HepG2 (cell line): Measurements from ENCODE around the gene FAM174C. TPM values are rescaled to one million over a fixed set of nuclear protein-coding genes. Genes with fewer than 3 reads are reported as not detected.

Experiments used
- ATF7 ChIP-seq, 2 experiments: fragments of 450-650 bp in 1 of 2; sonication (generic) in 1 of 2; formaldehyde crosslinking in 1 of 2; IDR thresholded peaks; 2 replicates each; pipeline versions ENCODE4 v1.4.0 to v1.6.1; 2016 to 2020; ENCODE audit warnings: antibody characterized with exemption in 1 of 2, mild to moderate bottlenecking in 1 of 2, missing genetic modification reagents in 1 of 2
- CTCF ChIP-seq: sonication (generic); formaldehyde crosslinking; IDR thresholded peaks from 2 replicates; pipeline ENCODE4 v1.5.0; 2020; ENCODE audit warnings: mild to moderate bottlenecking, missing genetic modification reagents, moderate library complexity
- GATA4 ChIP-seq: sonication (generic); IDR thresholded peaks from 2 replicates; pipeline ENCODE4 v1.6.1; 2016; ENCODE audit warnings: antibody characterized with exemption, low read depth, borderline replicate concordance
- GPN1 ChIP-seq: sonication (generic); formaldehyde crosslinking; IDR thresholded peaks from 2 replicates; pipeline ENCODE4 v1.5.1; 2020; ENCODE audit warnings: missing genetic modification reagents, borderline replicate concordance
- MAX ChIP-seq: IDR thresholded peaks from 2 replicates; pipeline ENCODE4 v1.6.1; 2012; ENCODE audit warnings: inconsistent platforms
- MXD3 ChIP-seq: IDR thresholded peaks from 2 replicates; pipeline ENCODE4 v1.6.1; 2016; ENCODE audit warnings: mild to moderate bottlenecking, missing biosample characterization, missing genetic modification reagents
- RXRA ChIP-seq: sonication (generic); formaldehyde crosslinking; IDR thresholded peaks from 2 replicates; pipeline ENCODE4 v1.5.1; 2020; ENCODE audit warnings: missing genetic modification reagents
- SMAD9 ChIP-seq: sonication (generic); formaldehyde crosslinking; IDR thresholded peaks from 2 replicates; pipeline ENCODE4 v1.5.1; 2020; ENCODE audit warnings: mild to moderate bottlenecking, missing genetic modification reagents
- ZBTB33 ChIP-seq: sonication (generic); formaldehyde crosslinking; IDR thresholded peaks from 2 replicates; pipeline ENCODE4 v1.4.0; 2020; ENCODE audit warnings: missing genetic modification reagents
- ZBTB43 ChIP-seq: sonication (generic); formaldehyde crosslinking; conservative IDR thresholded peaks from 2 replicates; pipeline ENCODE4 v1.4.0; 2020; ENCODE audit warnings: missing genetic modification reagents
- ZNF124 ChIP-seq: sonication (generic); formaldehyde crosslinking; IDR thresholded peaks from 2 replicates; pipeline ENCODE4 v1.4.0; 2020; ENCODE audit warnings: missing genetic modification reagents
- ZNF574 ChIP-seq: sonication (generic); formaldehyde crosslinking; IDR thresholded peaks from 2 replicates; pipeline ENCODE4 v1.4.0; 2020; ENCODE audit warnings: missing genetic modification reagents
- ZNF687 ChIP-seq: sonication (generic); formaldehyde crosslinking; IDR thresholded peaks from 2 replicates; pipeline ENCODE4 v1.5.1; 2020; ENCODE audit warnings: mild to moderate bottlenecking, missing genetic modification reagents, moderate library complexity
- polyA plus RNA-seq, 8 experiments: library from polyadenylated mRNA; depleted of rRNA in 3 of 8; stranded (reverse) in 7 of 8; unstranded in 1 of 8; fragments of >200 nt; fragmentation: Illumina TruSeq in 4 of 8; extraction: Trizol in 4 of 8; gene quantifications; 2 replicates each; pipeline versions ENCODE4 v1.2.1 to v1.2.3, GENCODE V29; 2011 to 2016; ENCODE audit warnings: low read depth in 4 of 8, missing spikeins in 1 of 8, mixed read lengths in 1 of 8; ENCODE audit not compliant: insufficient read depth in 1 of 8
- total RNA-seq, 5 experiments: library from RNA; depleted of rRNA; stranded (reverse); fragments of >200 nt; fragmentation: Illumina TruSeq; extraction: Trizol; gene quantifications; 2 replicates each; pipeline ENCODE4 v1.2.3, GENCODE V29; 2016; ENCODE audit warnings: low read depth in 1 of 5

FAM174C gene
- total and polyA plus RNA-seq, 2 of the 13 experiments (the other 11 are each of a cell fraction or from before 2014, with no cell fraction given), result 19.5 to 31.3 TPM

- TF ChIP-seq MAX, result peak; percentile 76
- TF ChIP-seq ZNF124 (CRISPR knock-in tag), result no peak
- TF ChIP-seq CTCF, result peak; percentile 81
- TF ChIP-seq MXD3, result 0 out of 2 replicates have a peak, but pooled peaks have one; percentile 6
- peak; percentile 65 for TF ChIP-seq ZNF687 (CRISPR knock-in tag)
- no peak for TF ChIP-seq GATA4
- TF ChIP-seq SMAD9 (CRISPR knock-in tag), result no peak
- 0 out of 2 replicates have a peak, but pooled peaks have one; percentile 21 for TF ChIP-seq RXRA (CRISPR knock-in tag)
- no peak for TF ChIP-seq GPN1 (CRISPR knock-in tag)
- no peak for TF ChIP-seq ZBTB43 (CRISPR knock-in tag)
- 0 out of 2 replicates have a peak, but pooled peaks have one; percentile 2 for TF ChIP-seq ZBTB33 (CRISPR knock-in tag)
- peak; percentile 42 for TF ChIP-seq ZNF574 (CRISPR knock-in tag)
- peak; percentile 90 for TF ChIP-seq ATF7 (IDR thresholded peaks at IDR 0.05)
- TF ChIP-seq ATF7 (CRISPR knock-in tag; IDR thresholded peaks at IDR 0.05), result peak; percentile 85
Observed at GRCh38 chr19:1239796-1240737, 35.3 kb upstream of the FAM174C start (continued).
